HepG2 (cell line): ENCODE data around the gene AVPR2. TPM values are rescaled to one million over a fixed set of nuclear protein-coding genes. Genes with fewer than 3 reads are reported as not detected.

Experiments
- ATAC-seq: fragments of 200-7000 bp; cut with Tn5 transposase; 3 replicates; pipeline ENCODE4 v1.9.1; 2020; ENCODE audit warnings: mild to moderate bottlenecking, moderate library complexity
- BruUV-seq: library from RNA; stranded (reverse); fragments of 400-500 nt; replicated peaks from 2 replicates; lab custom pipeline; 2021; lab: Mats Ljungman, UMichigan
- CTCF ChIA-PET: fragments of 300-600 bp; formaldehyde crosslinking; extraction: SDS; loops from one replicate; lab custom pipeline; 2021; ENCODE audit warnings: low total read pairs, inconsistent platforms, low intra/inter-chr PET ratio; lab: Yijun Ruan, JAX
- POLR2A ChIA-PET: fragments of 350-600 bp; sonication (Branson Sonifier 250); formaldehyde crosslinking; loops from one replicate; lab custom pipeline; 2020; ENCODE audit warnings: antibody characterized with exemption, inconsistent platforms; lab: Yijun Ruan, JAX
- DNase-seq: peaks from one replicate; pipeline ENCODE4 v3.0.0-alpha.2; 2015; ENCODE audit warnings: low spot score
- FAIRE-seq: peaks from 3 replicates; lab custom pipeline; 2011; peaks lifted over from hg19 to GRCh38; lab: Jason Lieb, UNC
- H2AFZ ChIP-seq: one replicate; pipeline ENCODE4 v1.6.1; 2011; ENCODE audit warnings: low read length, inconsistent platforms
- H3K27ac ChIP-seq: fragments of 300-600 bp; 3 replicates; pipeline ENCODE4 v1.8.0; 2011; ENCODE audit warnings: mixed run types, mild to moderate bottlenecking, mixed read lengths, low read length, inconsistent platforms; ENCODE audit not compliant: insufficient read depth; ENCODE audit errors: extremely low read length
- H3K27me3 ChIP-seq, 2 experiments: fragments of 200-600 bp in 1 of 2; 2 replicates in 1 of 2; 3 replicates in 1 of 2; pipeline versions ENCODE4 v1.6.0 to v1.8.0; 2011; ENCODE audit warnings: low read length in 2 of 2, mild to moderate bottlenecking in 2 of 2, moderate library complexity in 2 of 2, inconsistent platforms in 1 of 2; ENCODE audit not compliant: insufficient read depth in 2 of 2, control insufficient read depth in 1 of 2
- H3K36me3 ChIP-seq, 2 experiments: fragments of 200-600 bp in 1 of 2; replicated peaks in 1 of 2; 2 replicates in 1 of 2; 3 replicates in 1 of 2; pipeline versions ENCODE4 v1.5.1 to v1.8.0; 2011; ENCODE audit warnings: low read length in 2 of 2, inconsistent platforms in 1 of 2; ENCODE audit not compliant: insufficient read depth in 2 of 2, control insufficient read depth in 1 of 2
- H3K4me1 ChIP-seq: 2 replicates; pipeline ENCODE4 v1.5.1; 2012; ENCODE audit warnings: low read length, inconsistent platforms; ENCODE audit not compliant: insufficient read depth
- H3K4me2 ChIP-seq: 2 replicates; pipeline ENCODE4 v1.6.0; 2011; ENCODE audit warnings: low read depth, low read length, inconsistent platforms
- H3K4me3 ChIP-seq, 3 experiments: fragments of 200-600 bp in 1 of 3; sonication (generic), shearing (Covaris generic) in 1 of 3; replicated peaks in 1 of 3; 2 replicates each; pipeline ENCODE4 v1.5.1; 2011 to 2016; ENCODE audit warnings: low read length in 3 of 3, inconsistent platforms in 2 of 3, low read depth in 2 of 3, mild to moderate bottlenecking in 2 of 3, control low read depth in 1 of 3, mixed read lengths in 1 of 3; ENCODE audit not compliant: insufficient read depth in 1 of 3
- H3K79me2 ChIP-seq: one replicate; pipeline ENCODE4 v1.6.1; 2011; ENCODE audit warnings: low read length, inconsistent platforms; ENCODE audit not compliant: insufficient read depth
- H3K9ac ChIP-seq: 2 replicates; pipeline ENCODE4 v1.6.0; 2011; ENCODE audit warnings: mild to moderate bottlenecking, low read depth, low read length, inconsistent platforms; ENCODE audit not compliant: insufficient read depth
- H3K9me3 ChIP-seq: 2 replicates; pipeline ENCODE4 v1.5.1; 2012; ENCODE audit warnings: mild to moderate bottlenecking, low read length
- H4K20me1 ChIP-seq: 2 replicates; pipeline ENCODE4 v1.6.0; 2011; ENCODE audit warnings: inconsistent platforms, mild to moderate bottlenecking, low read length, moderate library complexity; ENCODE audit not compliant: insufficient read depth
- ASH2L ChIP-seq: fragments of 300-600, 200-600 bp; sonication (generic); IDR thresholded peaks from 2 replicates; pipeline ENCODE4 v1.7.0; 2017; ENCODE audit warnings: low read depth, mild to moderate bottlenecking, moderate library complexity, mixed read lengths, low read length; ENCODE audit not compliant: insufficient read length
- EEA1 ChIP-seq: sonication (generic); formaldehyde crosslinking; IDR thresholded peaks from 2 replicates; pipeline ENCODE4 v1.5.1; 2020; ENCODE audit warnings: mild to moderate bottlenecking, missing genetic modification reagents, borderline replicate concordance
- GTF2F1 ChIP-seq: fragments of 150-350 bp; IDR thresholded peaks from 2 replicates; pipeline ENCODE4 v1.6.1; 2014; ENCODE audit warnings: low read length
- HNRNPUL1 ChIP-seq: fragments of 200-400 bp; formaldehyde crosslinking; IDR thresholded peaks from 2 replicates; pipeline ENCODE4 v1.6.1; 2017; ENCODE audit warnings: low read depth, mild to moderate bottlenecking, low read length, moderate library complexity
- KLF9 ChIP-seq: IDR thresholded peaks from 2 replicates; pipeline ENCODE4 v1.6.1; 2016; ENCODE audit warnings: low read depth
- RXRB ChIP-seq: IDR thresholded peaks from 2 replicates; pipeline ENCODE4 v1.6.1; 2016; ENCODE audit warnings: borderline replicate concordance, missing genetic modification reagents, missing compliant biosample characterization
- TCF12 ChIP-seq, 2 experiments: fragments of 450-650 bp in 1 of 2; sonication (generic) in 1 of 2; formaldehyde crosslinking in 1 of 2; IDR thresholded peaks; 2 replicates each; pipeline versions ENCODE4 v1.6.1 to v1.8.0; 2017 to 2022; ENCODE audit warnings: antibody characterized with exemption in 1 of 2, mild to moderate bottlenecking in 1 of 2, missing genetic modification reagents in 1 of 2, moderate library complexity in 1 of 2
- TP53 ChIP-seq: sonication (generic); formaldehyde crosslinking; conservative IDR thresholded peaks from 2 replicates; pipeline ENCODE4 v1.4.0; 2020; ENCODE audit warnings: missing genetic modification reagents
- TRIM24 ChIP-seq: sonication (generic); formaldehyde crosslinking; IDR thresholded peaks from 2 replicates; pipeline ENCODE4 v1.8.0; 2022; ENCODE audit warnings: mild to moderate bottlenecking, missing genetic modification reagents
- ZBTB7A ChIP-seq: sonication (generic); formaldehyde crosslinking; IDR thresholded peaks from 2 replicates; pipeline ENCODE4 v1.8.0; 2022; ENCODE audit warnings: mild to moderate bottlenecking, missing genetic modification reagents
- ZNF30 ChIP-seq: sonication (generic); formaldehyde crosslinking; IDR thresholded peaks from 2 replicates; pipeline ENCODE4 v1.5.0; 2020; ENCODE audit warnings: mild to moderate bottlenecking, missing genetic modification reagents
- ZNF567 ChIP-seq: sonication (generic); formaldehyde crosslinking; IDR thresholded peaks from 2 replicates; pipeline ENCODE4 v1.8.1; 2023; ENCODE audit warnings: mild to moderate bottlenecking, missing genetic modification reagents, borderline replicate concordance
- WGBS: methylation state at CpG from one replicate; pipeline ENCODE4 v1.1.6; 2017; ENCODE audit warnings: low lambda C conversion rate; 5-methylcytosine and 5-hydroxymethylcytosine counted together
- in situ Hi-C: cut with HindIII; loops from 2 replicates; pipeline ENCODE4 v1.10.0; 2017; ENCODE audit warnings: low pct_unique_long_range_greater_than_20kb; ENCODE audit not compliant: extremely low pct_ligation_motif_present
- intact Hi-C: fragments of 100-400 bp; cut with micrococcal nuclease; formaldehyde crosslinking; loops from one replicate; pipeline ENCODE4 v1.10.0; 2022; ENCODE audit not compliant: unreplicated experiment
- polyA plus RNA-seq, 8 experiments: library from polyadenylated mRNA; depleted of rRNA in 3 of 8; stranded (reverse) in 7 of 8; unstranded in 1 of 8; fragments of >200 nt; fragmentation: Illumina TruSeq in 4 of 8; extraction: Trizol in 4 of 8; gene quantifications; 2 replicates each; pipeline versions ENCODE4 v1.2.1 to v1.2.3, GENCODE V29; 2011 to 2016; ENCODE audit warnings: low read depth in 4 of 8, missing spikeins in 1 of 8, mixed read lengths in 1 of 8; ENCODE audit not compliant: insufficient read depth in 1 of 8
- total RNA-seq, 5 experiments: library from RNA; depleted of rRNA; stranded (reverse); fragments of >200 nt; fragmentation: Illumina TruSeq; extraction: Trizol; gene quantifications; 2 replicates each; pipeline ENCODE4 v1.2.3, GENCODE V29; 2016; ENCODE audit warnings: low read depth in 1 of 5
- TF ChIP-seq, protein P1 (sequence below): IDR thresholded peaks from 2 replicates; pipeline ENCODE4 v1.6.1; 2016
- TF ChIP-seq, protein P2 (sequence below): sonication (generic); formaldehyde crosslinking; IDR thresholded peaks from 2 replicates; pipeline ENCODE4 v1.4.0; 2020; ENCODE audit warnings: mild to moderate bottlenecking, missing genetic modification reagents, borderline replicate concordance

Gene AVPR2
- total and polyA plus RNA-seq, 2 of the 13 experiments (the other 11 are each of a cell fraction or from before 2014, with no cell fraction given) = not detected

DNA sequence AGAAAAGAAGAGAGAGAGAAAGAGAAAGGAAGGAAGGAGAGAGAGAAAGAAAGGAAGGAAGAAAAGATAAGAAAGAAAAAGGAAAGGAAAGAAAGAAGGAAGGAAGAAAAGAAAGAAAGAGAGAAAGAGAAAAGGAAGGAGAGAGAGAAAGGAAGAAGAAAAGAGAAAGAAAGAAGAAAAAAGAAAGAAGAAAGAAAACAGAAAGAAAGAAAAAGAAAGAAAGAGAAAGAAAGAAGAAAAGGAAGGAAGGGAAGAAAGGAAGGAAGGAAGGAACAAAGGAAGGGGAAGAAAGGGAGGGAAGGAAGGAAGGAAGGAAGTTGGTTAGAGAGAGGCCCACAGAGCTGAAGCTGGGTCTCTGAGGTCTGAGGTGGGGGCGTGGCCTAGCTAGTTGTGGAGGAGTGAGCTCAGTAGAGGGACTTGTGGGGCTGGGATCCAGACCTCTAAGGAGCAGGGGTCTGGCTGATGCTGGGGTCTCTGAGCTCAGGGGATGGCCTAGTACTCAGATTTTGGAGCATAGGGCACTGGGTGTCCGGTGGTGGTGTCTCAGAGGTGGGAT is 47.0 kb upstream of the AVPR2 start:
- Histone ChIP-seq H3K27me3 (peaks cover 0 to 1% of the 10 kb centered on the region in 2 experiments; a peak in 3 of 5 replicates), H3K36me3 (no peaks in the 10 kb centered on the region), H3K27ac (no peak overlapping the region), H3K4me1 (no peaks in the 10 kb centered on the region), H4K20me1 (no peaks in the 10 kb centered on the region), H3K4me3 (no peak overlapping the region), H3K9ac (no peak overlapping the region), H3K79me2 (no peaks in the 10 kb centered on the region), H2AFZ (no peak overlapping the region), H3K4me2 (no peak overlapping the region), H3K9me3 (no peaks in the 10 kb centered on the region)
- no peak for ATAC-seq
- no peak for FAIRE-seq
- ChIA-PET POLR2A (no interaction called here), CTCF (no interaction called here)
- WGBS = 0% methylated on average over 1 of the region's 2 CpGs
- DNase-seq = no peak
- intact Hi-C loops = no loop called here
- TF ChIP-seq EEA1 (CRISPR knock-in tag) (no peak), RXRB (CRISPR knock-in tag) (no peak)
- in situ Hi-C loops = no loop called here
- BruUV-seq = no TSS peak

DNA sequence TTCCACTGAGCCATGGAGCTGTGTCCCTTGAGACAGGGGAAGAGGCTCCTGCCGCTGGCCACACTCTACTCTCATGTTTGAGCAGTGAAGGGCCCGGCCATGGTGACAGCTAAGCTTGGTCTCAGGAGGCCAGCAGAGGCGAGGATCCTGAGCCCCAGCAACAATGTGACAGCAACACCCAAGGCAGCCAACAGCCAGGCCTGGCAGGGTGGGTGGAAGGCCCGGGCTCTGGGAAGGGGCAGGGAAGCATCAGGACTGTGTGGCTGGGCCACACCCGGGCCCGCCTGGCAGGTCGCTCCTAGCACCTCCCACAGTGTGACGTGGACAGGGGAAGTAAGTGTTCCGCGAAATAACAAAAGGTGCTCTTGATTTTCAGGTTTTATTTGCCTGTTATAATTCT is 43.3 kb upstream of the AVPR2 start:
- POLR2A ChIA-PET = no interaction called here
- BruUV-seq = no TSS peak
- ATAC-seq = no peak
- no peak for TF ChIP-seq TRIM24 (CRISPR knock-in tag)
- TF ChIP-seq KLF9 = no peak
- no peak for TF ChIP-seq ZNF567 (CRISPR knock-in tag)
- no peak for TF ChIP-seq HNRNPUL1
- TF ChIP-seq, protein P1, sequence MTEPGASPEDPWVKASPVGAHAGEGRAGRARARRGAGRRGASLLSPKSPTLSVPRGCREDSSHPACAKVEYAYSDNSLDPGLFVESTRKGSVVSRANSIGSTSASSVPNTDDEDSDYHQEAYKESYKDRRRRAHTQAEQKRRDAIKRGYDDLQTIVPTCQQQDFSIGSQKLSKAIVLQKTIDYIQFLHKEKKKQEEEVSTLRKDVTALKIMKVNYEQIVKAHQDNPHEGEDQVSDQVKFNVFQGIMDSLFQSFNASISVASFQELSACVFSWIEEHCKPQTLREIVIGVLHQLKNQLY (CRISPR knock-in tag) = no peak
- no peak for TF ChIP-seq TP53 (CRISPR knock-in tag)
- TF ChIP-seq ZNF30 (CRISPR knock-in tag) = no peak
- TF ChIP-seq TCF12 (IDR thresholded peaks at IDR 0.05) = no peak
- no peak for TF ChIP-seq TCF12 (CRISPR knock-in tag; IDR thresholded peaks at IDR 0.05)
- no peak for TF ChIP-seq ZBTB7A (CRISPR knock-in tag)
- no peak for TF ChIP-seq ASH2L
- TF ChIP-seq GTF2F1 = no peak
- TF ChIP-seq, protein P2, sequence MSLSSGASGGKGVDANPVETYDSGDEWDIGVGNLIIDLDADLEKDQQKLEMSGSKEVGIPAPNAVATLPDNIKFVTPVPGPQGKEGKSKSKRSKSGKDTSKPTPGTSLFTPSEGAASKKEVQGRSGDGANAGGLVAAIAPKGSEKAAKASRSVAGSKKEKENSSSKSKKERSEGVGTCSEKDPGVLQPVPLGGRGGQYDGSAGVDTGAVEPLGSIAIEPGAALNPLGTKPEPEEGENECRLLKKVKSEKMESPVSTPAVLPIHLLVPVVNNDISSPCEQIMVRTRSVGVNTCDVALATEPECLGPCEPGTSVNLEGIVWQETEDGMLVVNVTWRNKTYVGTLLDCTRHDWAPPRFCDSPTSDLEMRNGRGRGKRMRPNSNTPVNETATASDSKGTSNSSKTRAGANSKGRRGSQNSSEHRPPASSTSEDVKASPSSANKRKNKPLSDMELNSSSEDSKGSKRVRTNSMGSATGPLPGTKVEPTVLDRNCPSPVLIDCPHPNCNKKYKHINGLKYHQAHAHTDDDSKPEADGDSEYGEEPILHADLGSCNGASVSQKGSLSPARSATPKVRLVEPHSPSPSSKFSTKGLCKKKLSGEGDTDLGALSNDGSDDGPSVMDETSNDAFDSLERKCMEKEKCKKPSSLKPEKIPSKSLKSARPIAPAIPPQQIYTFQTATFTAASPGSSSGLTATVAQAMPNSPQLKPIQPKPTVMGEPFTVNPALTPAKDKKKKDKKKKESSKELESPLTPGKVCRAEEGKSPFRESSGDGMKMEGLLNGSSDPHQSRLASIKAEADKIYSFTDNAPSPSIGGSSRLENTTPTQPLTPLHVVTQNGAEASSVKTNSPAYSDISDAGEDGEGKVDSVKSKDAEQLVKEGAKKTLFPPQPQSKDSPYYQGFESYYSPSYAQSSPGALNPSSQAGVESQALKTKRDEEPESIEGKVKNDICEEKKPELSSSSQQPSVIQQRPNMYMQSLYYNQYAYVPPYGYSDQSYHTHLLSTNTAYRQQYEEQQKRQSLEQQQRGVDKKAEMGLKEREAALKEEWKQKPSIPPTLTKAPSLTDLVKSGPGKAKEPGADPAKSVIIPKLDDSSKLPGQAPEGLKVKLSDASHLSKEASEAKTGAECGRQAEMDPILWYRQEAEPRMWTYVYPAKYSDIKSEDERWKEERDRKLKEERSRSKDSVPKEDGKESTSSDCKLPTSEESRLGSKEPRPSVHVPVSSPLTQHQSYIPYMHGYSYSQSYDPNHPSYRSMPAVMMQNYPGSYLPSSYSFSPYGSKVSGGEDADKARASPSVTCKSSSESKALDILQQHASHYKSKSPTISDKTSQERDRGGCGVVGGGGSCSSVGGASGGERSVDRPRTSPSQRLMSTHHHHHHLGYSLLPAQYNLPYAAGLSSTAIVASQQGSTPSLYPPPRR (CRISPR knock-in tag) = no peak

More for the DNA sequence above, 43.3 kb upstream of the AVPR2 start:
- no peaks in the 10 kb centered on the region for H3K36me3 ChIP-seq
- no peaks in the 10 kb centered on the region; a peak in 1 of 5 replicates for H3K27me3 ChIP-seq
- H3K4me3 ChIP-seq = no peak overlapping the region
- WGBS = 63% methylated on average over 5 of the region's 10 CpGs
- in situ Hi-C loops (no loop called here), intact Hi-C loops (no loop called here)
- H3K79me2 ChIP-seq = no peaks in the 10 kb centered on the region
- no peak overlapping the region for H3K27ac ChIP-seq
- no peak overlapping the region for H3K4me2 ChIP-seq
- no peak for FAIRE-seq
- H3K9ac ChIP-seq = no peak overlapping the region
- H4K20me1 ChIP-seq = no peaks in the 10 kb centered on the region
- CTCF ChIA-PET = no interaction called here
- no peak overlapping the region for H2AFZ ChIP-seq
- no peaks in the 10 kb centered on the region for H3K9me3 ChIP-seq
- DNase-seq = no peak
- no peaks in the 10 kb centered on the region for H3K4me1 ChIP-seq
